OCI-M1 (cell line): ENCODE results near the gene SYT14.
A peak's percentile ranks its signal among the peaks of the same experiment; 100 is the strongest.
"Not testable (repeated sequence)": the region's sequence is repeated elsewhere in the genome, so short reads cannot be mapped to it uniquely, and the experiment has no call there.

ENCODE experiments used
- DNase-seq: peaks from one replicate; lab custom pipeline; 2025; lab: John Stamatoyannopoulos, UW

The SYT14 gene

DNA sequence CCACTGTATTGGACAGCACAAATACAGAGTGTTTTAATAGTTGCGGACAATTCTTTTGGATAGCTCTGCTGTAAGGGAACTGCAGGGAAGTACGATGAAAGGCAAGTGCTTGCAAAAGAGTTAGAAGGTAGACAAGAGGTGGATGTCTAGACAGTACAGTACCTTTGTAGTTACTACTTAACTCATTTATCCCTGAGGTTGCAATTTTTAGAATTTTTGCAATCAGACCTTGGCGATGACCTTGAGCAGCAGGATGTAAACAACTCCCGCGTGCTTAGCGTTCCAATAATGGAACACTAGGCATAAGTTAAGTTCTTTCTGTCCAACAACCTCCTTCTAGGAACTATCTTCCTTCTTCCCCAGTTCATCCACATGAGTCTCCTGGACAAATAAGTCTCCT lies 1.9 kb upstream of the SYT14 start:
- no peak for DNase-seq

DNA sequence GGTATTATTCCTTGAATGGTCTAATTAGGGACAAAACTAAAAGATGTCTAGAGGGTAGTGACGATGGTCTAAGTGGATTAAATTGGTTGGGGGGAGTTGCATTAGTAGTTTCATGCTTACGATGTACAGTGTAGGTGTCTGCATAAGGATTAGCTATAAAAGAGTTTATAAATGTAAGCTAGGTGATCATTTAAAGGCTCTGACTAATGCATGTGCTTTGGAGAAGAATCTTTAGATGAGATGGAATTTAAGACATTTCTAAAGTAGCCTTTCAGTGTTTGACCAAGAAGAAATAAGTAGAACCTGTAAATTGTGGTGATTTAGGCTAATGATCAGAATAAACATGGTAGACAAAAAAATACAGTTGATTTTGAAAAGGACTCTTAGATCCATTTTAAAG lies 7.4 kb downstream of the SYT14 start:
- DNase-seq = no peak

DNA sequence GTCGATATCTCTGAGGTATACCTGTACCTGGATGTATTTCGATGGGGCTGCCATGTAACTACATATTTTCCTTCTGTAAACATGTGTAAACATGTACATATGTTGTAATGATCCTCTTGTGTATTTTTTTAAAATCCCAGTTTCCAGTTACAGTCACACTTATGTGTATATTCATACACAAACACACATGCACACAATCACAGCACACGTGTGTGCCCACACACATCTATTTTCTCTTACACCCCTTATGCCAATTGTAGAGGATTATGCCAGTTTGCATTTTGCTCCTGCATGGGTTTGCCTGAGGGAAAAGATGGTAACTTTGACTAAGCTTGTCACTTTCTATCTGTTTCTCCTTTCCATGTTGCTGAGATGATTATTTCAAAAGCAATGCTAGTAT lies 10.1 kb downstream of the SYT14 start:
- no peak for DNase-seq

DNA sequence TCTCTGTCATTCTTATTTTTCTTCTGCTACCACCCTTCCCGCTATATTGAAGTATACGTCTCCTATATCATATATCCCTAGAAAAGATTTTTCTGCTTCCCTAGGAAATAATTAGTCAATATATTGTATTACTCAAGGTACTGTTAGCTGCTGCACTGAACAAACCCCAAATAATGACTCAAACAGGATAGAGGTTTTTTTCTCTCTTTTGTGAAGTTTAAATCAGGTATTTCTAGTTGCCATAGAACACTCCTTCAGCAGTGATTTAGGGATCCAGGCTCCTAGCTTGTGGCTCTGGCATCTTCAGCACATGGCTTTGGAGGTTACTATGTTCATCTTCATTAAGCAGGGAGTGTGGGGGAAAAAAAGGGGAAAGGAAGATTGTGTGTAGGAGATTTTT lies 18.1 kb downstream of the SYT14 start:
- no peak for DNase-seq

GRCh38 chr1:209959623-209960022 lies 21.6 kb downstream of the SYT14 start:
- DNase-seq = no peak

GRCh38 chr1:209960926-209961325 lies 22.9 kb downstream of the SYT14 start:
- no peak for DNase-seq

DNA sequence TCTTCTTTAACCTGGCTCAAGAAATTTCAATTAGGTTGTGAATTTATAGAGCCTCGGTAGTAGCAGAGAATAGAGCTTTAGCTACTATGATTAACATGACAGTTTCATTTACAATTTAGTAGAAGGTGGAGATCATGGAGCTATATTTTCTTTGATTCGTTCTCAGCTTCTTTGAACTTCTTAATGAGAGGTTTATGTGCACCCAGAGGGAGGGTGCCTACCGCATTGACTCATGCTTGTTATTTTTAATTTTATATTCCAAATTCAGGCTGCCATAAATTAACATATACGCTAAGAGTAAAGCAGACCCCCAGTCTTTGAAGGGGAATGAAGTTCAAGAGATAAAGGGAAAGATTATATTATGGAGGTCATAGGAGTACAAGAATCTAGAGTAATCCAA lies 24.4 kb downstream of the SYT14 start:
- no peak for DNase-seq

- DNase-seq = no peak
Observed at GRCh38 chr1:209962856-209963255, 24.8 kb downstream of the SYT14 start.

- no peak for DNase-seq
Observed at GRCh38 chr1:209965996-209966395, 28.0 kb downstream of the SYT14 start.

- DNase-seq = not testable (repeated sequence)
Observed at GRCh38 chr1:209978721-209979120, 40.7 kb downstream of the SYT14 start.

DNA sequence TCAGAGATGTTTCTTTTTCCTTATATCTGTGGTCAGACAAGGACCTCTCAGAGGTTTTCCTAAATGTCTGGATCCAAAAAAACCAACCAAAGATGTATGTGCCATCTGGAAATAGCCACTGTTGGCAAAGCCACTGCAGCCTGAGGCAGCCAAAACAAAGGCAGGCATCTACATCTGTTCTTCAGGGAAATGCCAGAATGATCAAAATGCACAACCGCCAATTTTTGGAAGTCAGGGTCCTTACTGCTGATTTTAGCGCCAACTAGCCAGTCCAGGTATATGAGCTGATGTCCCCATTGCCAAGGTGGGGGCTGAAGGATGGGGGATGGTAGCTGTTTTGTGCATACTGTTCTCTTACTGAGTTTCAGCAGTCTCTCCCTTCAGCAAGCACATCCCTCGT lies 45.9 kb downstream of the SYT14 start:
- no peak for DNase-seq

DNA sequence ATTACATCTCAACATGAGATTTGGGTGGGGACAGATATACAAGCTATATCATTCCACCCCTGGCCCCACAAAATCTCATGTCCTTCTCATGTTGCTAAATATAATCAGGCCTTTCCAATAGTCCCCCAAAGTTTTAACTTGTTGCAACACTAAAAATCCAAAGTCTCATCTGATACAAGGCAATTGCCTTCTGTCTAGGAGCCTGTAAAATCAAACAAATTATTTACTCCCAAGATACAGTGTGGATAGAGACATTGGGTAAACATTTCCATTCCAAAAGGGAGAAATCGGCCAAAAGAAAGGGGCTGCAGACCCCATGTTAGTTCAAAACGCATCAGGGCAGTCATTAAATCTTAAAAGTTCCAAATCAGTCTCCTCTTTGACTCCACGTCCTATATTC lies 47.0 kb downstream of the SYT14 start:
- DNase-seq = no peak

GRCh38 chr1:209988706-209989105 lies 50.7 kb downstream of the SYT14 start:
- DNase-seq = no peak

DNA sequence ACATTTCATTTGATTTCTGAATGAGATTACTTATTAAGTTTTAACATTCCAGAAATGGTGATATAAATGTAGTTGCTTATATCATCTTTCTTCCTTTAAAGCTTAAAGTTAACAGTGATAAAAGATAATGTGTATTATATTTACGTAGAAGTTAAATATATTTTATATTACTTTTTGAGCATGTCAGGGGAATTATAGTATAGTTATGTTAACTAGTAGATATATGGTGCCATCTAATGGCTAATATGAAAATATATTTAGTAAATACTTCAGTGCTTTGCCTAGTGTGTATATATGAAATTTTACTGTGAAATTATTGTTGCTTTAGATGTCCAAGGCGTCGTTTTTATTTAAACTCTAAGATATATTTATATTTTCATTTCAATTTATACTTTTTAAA lies 51.5 kb downstream of the SYT14 start:
- DNase-seq = peak; percentile 50

DNA sequence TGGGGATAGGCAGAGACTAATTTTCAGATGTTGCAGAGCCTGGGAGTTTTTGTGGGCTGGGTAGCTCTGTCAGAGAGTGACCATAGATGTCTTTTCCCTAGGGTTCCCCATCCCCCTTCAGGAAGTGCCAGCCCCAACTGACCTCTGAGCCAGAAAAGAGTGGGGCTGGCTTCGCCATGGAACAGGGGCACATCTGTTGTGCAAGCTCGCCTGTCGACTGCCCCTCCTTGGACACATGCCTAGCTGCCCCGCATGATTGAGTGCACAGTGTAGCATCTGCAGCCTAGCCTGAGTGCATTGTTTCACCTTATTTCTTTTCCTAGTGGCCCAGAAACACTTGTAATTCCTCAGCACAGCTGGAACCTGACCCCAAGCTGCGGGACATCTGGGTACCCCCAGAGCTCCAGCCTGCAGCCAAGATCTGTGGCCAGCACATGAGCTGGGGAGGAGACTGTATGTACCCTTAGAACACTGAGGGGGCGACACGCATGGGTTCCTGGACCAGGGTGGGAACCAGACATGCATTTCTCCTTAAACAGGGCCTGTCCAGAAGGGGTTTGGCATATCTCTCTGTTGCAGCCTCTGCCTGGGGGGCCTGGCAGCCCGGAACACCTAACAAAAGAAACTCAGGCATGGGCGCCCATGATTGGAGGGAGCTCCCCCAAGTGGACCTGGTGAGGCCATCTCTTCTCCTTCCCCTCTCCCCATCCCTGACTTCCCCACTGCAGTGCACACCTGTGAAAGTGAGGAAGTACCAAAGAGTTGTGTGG lies 55.2 kb downstream of the SYT14 start:
- no peak for DNase-seq

DNA sequence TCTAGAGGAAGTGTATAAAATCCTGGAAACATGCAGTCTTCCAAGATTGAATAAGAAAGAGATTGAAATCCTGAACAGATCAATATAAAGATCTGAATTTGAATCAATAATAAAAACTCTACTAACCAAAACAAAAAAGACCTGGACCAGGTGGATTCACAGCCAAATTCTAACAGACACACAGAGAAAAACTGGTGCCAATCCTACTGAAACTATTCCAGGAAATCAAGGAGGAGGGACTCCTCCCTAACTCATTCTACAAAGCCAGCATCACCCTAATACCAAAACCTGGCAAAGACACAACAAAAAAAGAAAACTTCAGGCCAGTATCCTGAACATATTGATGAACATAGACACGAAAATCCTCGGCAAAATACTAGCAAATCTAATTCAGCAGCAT lies 58.3 kb downstream of the SYT14 start:
- no peak for DNase-seq

DNA sequence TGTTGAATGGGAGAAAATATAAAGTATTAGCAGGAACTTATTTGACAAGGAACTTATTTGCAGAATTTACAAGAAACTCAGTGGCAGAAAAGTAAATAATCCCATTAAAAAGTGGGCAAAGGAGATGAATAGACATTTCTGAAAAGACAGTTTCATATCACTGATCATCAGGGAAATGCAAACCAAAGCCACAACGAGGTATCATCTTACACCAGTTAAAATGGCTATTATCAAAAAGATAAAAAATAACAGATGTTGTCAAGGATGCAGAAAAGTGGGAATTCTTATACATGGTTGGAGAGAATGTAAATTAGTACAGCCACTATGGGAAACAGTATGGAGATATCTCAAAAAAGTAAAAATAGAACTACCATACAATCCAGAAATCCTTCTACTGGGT lies 61.0 kb downstream of the SYT14 start:
- no peak for DNase-seq

- DNase-seq = no peak
Observed at GRCh38 chr1:210001751-210002150, 63.7 kb downstream of the SYT14 start.

DNA sequence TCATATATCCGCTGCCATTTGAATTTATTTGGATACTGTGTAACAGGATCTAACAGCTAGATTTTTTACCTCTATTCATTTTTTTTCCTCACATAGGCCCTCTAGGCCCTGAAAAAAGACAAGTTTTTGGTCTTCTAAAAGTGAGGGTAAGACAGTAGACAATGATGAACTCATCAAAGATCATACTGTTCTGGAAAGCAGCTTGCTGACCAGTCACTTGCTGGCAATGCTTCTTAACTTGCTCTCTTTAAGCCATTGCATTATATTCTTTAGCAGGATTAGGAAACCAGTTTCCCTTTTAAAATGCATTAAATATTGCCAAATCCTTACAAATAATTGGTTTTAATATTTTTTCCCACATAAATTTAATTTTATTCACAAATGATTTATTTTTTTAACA lies 65.5 kb downstream of the SYT14 start:
- no peak for DNase-seq

GRCh38 chr1:210010161-210010560 lies 72.1 kb downstream of the SYT14 start:
- no peak for DNase-seq

- no peak for DNase-seq
Observed at GRCh38 chr1:210021145-210021860, 83.3 kb downstream of the SYT14 start.

DNA sequence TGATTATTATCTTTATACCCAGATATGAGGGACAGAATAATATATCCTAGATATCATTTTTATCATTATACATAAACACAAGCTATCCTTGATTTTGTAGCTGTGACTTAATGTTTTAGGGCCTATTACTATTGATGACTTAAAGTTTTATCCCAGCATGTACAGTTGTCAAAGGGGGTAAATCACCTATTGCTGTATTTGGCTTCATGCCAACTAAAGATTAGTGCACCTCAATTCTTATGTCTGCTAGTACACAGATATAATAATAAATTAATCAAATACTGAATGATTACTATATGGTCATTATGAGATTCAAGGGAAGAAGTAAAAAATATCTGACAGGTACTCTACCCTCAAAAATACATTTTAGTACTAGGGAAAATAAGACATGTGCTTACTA lies 84.0 kb downstream of the SYT14 start:
- no peak for DNase-seq

DNA sequence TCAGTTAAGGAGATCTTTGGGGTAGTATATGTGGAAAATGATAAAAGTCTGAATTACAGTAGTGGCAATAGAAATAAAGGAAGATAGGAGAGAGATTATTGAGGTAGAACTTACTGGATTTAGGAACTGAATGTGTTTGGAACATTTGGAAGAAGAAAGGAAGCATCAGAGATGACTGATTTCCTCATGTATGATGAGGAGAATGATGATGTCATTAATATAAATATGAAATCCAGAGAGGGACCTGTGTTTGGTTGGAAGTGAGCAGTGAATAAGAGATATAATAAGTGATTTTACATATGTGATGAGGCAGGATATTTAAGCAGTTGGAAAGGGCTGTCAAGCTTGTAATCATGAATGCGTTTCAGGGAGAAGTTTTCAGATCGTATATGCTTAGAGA lies 86.3 kb downstream of the SYT14 start:
- DNase-seq = no peak

DNA sequence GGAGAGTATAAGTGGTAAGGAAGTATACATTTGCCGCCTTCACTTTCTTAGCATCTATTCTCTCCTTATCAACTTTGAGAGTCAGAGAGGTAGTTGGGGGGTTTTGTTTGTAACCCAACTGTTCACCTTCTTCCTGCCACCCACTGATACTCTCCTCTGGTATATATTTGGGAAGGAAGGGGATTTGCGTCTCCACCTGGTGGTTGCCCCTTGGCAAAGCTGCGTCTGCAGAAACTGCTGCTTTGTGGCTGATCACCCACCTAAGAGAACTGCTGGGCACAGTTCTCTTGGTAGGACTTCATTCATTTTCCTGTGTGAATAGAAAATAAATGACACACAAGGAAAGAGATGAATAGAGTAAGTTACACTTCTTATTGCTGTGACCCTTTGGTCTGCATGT lies 87.0 kb downstream of the SYT14 start:
- DNase-seq = no peak
